Measurements from ENCODE around the gene STYX. TPM values are rescaled to one million over a fixed set of nuclear protein-coding genes. Genes with fewer than 3 reads are reported as not detected.

Gene STYX
- total and polyA plus RNA-seq, 2 of the 8 experiments (the other 6 are each of a cell fraction or from before 2014, with no cell fraction given) = 8.3 to 29.0 TPM

DNA sequence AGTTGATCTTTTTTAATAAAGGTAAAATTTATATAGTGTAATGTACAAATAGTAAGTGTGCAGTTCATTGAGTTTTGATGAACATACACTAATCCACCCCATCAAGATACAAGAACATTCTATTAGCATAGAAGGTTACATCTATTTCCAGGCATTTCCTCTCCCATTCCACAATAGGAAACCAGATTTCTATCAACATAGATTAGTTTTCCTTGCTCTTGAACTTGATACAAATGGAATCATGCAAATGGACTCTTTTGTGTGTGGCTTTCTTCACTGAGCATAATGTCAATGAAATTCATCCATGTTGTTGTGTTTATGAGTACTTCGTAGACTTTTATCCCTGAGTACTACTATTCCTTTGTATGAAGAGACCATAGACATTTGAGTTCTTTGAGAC, 10.8 kb downstream of the STYX start:
- no peak overlapping the region for H2BK15ac ChIP-seq (ENCODE audit: low read length)
- H3K23ac ChIP-seq (ENCODE audit: insufficient read length) = no peak overlapping the region
- H3K18ac ChIP-seq (ENCODE audit: extremely low read depth, low read length) = no peak overlapping the region
- H3K9me3 ChIP-seq (ENCODE audit: insufficient read depth in 2 of 2, low read depth in 1 of 2, low read length in 1 of 2) = no peaks in the 10 kb centered on the region
- H2BK20ac ChIP-seq (ENCODE audit: low read length) = no peak overlapping the region
- peaks cover 1 to 3% of the 10 kb centered on the region in 2 experiments for H4K20me1 ChIP-seq (replicated peaks in 1 of 2; ENCODE audit: control insufficient read depth in 1 of 2, insufficient read depth in 2 of 2, low read length in 2 of 2)
- no peak overlapping the region for H4K8ac ChIP-seq (ENCODE audit: extremely low read depth, insufficient read depth, low read length)
- H4K5ac ChIP-seq (ENCODE audit: insufficient read length, low read depth, low read length) = no peak overlapping the region
- no peak overlapping the region for H3K9ac ChIP-seq (replicated peaks in 1 of 4; ENCODE audit: extremely low read depth in 1 of 4, low read depth in 3 of 4, low read length in 3 of 4)
- no peak overlapping the region for H2AFZ ChIP-seq (ENCODE audit: low read length)
- H3K36me3 ChIP-seq (ENCODE audit: control insufficient read depth in 2 of 4, insufficient read depth in 4 of 4, low read length in 3 of 4) = peaks cover 0 to 5% (median 0%) of the 10 kb centered on the region in 4 experiments; a peak in 2 of 8 replicates
- H3K27me3 ChIP-seq (replicated peaks in 1 of 4; ENCODE audit: control insufficient read depth in 3 of 4, extremely low read depth in 1 of 4, insufficient read depth in 3 of 4, low read length in 3 of 4) = no peaks in the 10 kb centered on the region
- H4K91ac ChIP-seq (replicated peaks; ENCODE audit: insufficient read length, low read length) = no peak overlapping the region
- TF ChIP-seq BRCA1 (IDR thresholded peaks at IDR 0.05; ENCODE audit: low read depth, low read length) (no peak), SP2 (IDR thresholded peaks at IDR 0.05; ENCODE audit: low read length) (no peak), CHD2 (IDR thresholded peaks at IDR 0.05; ENCODE audit: low read length) (no peak), SRF (IDR thresholded peaks at IDR 0.05; ENCODE audit: low read depth, low read length) (no peak), BCL11A (IDR thresholded peaks at IDR 0.05; ENCODE audit: low read depth in 2 of 2, low read length in 2 of 2) (no peak), JUN (IDR thresholded peaks at IDR 0.05; ENCODE audit: low read depth, low read length) (no peak), TAF7 (optimal IDR thresholded peaks at IDR 0.05; ENCODE audit: borderline replicate concordance, low read depth, low read length) (no peak), EP300 (IDR thresholded peaks at IDR 0.05; ENCODE audit: borderline replicate concordance in 1 of 2, low read depth in 2 of 2, low read length in 2 of 2) (no peak), RBBP5 (IDR thresholded peaks at IDR 0.05; ENCODE audit: borderline replicate concordance, low read depth, low read length) (no peak)
- TF ChIP-seq, protein P1, sequence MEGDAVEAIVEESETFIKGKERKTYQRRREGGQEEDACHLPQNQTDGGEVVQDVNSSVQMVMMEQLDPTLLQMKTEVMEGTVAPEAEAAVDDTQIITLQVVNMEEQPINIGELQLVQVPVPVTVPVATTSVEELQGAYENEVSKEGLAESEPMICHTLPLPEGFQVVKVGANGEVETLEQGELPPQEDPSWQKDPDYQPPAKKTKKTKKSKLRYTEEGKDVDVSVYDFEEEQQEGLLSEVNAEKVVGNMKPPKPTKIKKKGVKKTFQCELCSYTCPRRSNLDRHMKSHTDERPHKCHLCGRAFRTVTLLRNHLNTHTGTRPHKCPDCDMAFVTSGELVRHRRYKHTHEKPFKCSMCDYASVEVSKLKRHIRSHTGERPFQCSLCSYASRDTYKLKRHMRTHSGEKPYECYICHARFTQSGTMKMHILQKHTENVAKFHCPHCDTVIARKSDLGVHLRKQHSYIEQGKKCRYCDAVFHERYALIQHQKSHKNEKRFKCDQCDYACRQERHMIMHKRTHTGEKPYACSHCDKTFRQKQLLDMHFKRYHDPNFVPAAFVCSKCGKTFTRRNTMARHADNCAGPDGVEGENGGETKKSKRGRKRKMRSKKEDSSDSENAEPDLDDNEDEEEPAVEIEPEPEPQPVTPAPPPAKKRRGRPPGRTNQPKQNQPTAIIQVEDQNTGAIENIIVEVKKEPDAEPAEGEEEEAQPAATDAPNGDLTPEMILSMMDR (IDR thresholded peaks at IDR 0.05; ENCODE audit: control extremely low read depth in 1 of 3, insufficient read depth in 1 of 3, low read depth in 1 of 3, low read length in 3 of 3) = no peak
- ChIA-PET CTCF (ENCODE audit: partially characterized antibody) (interaction anchor here (1.3 to 1.4 kb wide), 2 partner anchors 12 to 33 kb away, joined by 3 read pairs; no protein-coding TSS in a partner anchor), POLR2A (ENCODE audit: partially characterized antibody) (interaction anchor here (0.7 kb wide), 1 partner anchor 44 kb away, joined by 3 read pairs; no protein-coding TSS in a partner anchor)
- FAIRE-seq (no peak), DNase-seq (ENCODE audit: low read depth in 1 of 2, low spot score in 2 of 2) (no peak)
- H2BK120ac ChIP-seq (replicated peaks; ENCODE audit: low read depth, low read length) = no peak overlapping the region
- H2BK5ac ChIP-seq (ENCODE audit: low read depth, low read length) = no peak overlapping the region
- H3K14ac ChIP-seq (ENCODE audit: insufficient read length) = no peak overlapping the region
- no peak overlapping the region for H3K4me3 ChIP-seq (ENCODE audit: extremely low read depth in 1 of 4, insufficient read depth in 2 of 4, low read depth in 3 of 4, low read length in 4 of 4)
- H3K4ac ChIP-seq (replicated peaks; ENCODE audit: insufficient read length, low read depth, low read length) = no peak overlapping the region
- no peak overlapping the region for H2BK12ac ChIP-seq (ENCODE audit: low read depth, low read length)
- H3K27ac ChIP-seq (ENCODE audit: low read depth, low read length) = no peak overlapping the region
- no peaks in the 10 kb centered on the region for H3K23me2 ChIP-seq (ENCODE audit: low read depth, low read length)
- no peak overlapping the region for H2AK5ac ChIP-seq (ENCODE audit: low read depth, low read length)
- peaks cover 0 to 80% of the 10 kb centered on the region in 2 experiments; a peak in 3 of 4 replicates for H3K79me2 ChIP-seq (ENCODE audit: control insufficient read depth in 1 of 2, insufficient read depth in 2 of 2, low read length in 2 of 2)
- H3K4me1 ChIP-seq (replicated peaks in 1 of 4; ENCODE audit: control insufficient read depth in 3 of 4, insufficient read depth in 4 of 4, low read length in 3 of 4) = peaks cover 0 to 2% (median 0%) of the 10 kb centered on the region in 4 experiments; a peak in 2 of 7 replicates
- H3K4me2 ChIP-seq (ENCODE audit: insufficient read depth in 1 of 2, low read depth in 2 of 2, low read length in 2 of 2) = no peak overlapping the region
- 100% methylated on average over 1 of the region's 1 CpG; no CpG with 5 or more reads in 1 of the 2 experiments for whole genome bisulfite sequencing, 2 experiments (ENCODE audit: extremely low coverage in 1 of 2, insufficient coverage in 1 of 2, insufficient read length in 1 of 2, insufficient replicate concordance in 2 of 2, low coverage in 1 of 2, low lambda C conversion rate in 2 of 2, missing lambda C conversion rate in 1 of 2)
- no peak overlapping the region for H3K56ac ChIP-seq (replicated peaks; ENCODE audit: insufficient read length, low read depth, low read length)
- H3K79me1 ChIP-seq (ENCODE audit: low read depth, low read length) = no peaks in the 10 kb centered on the region

Measured in H1 (cell line).